IMR-90 (cell line): Measurements from ENCODE around the gene ANKRD40. TPM values are rescaled to one million over a fixed set of nuclear protein-coding genes. Genes with fewer than 3 reads are reported as not detected.

Experiments used
- ATAC-seq: fragments of 200-7000 bp; cut with Tn5 transposase; 2 replicates; pipeline ENCODE4 v1.9.1; 2020; ENCODE audit warnings: low read depth, mild to moderate bottlenecking, moderate library complexity
- BruUV-seq: library from RNA; stranded (reverse); fragments of 400-500 nt; replicated peaks from 2 replicates; lab custom pipeline; 2021; lab: Mats Ljungman, UMichigan
- CTCF ChIA-PET: fragments of 300-600 bp; formaldehyde crosslinking; extraction: SDS; loops from one replicate; lab custom pipeline; 2021; ENCODE audit warnings: antibody characterized with exemption; lab: Yijun Ruan, JAX
- POLR2A ChIA-PET: fragments of 300-600 bp; sonication (Branson Sonifier 250); formaldehyde crosslinking; loops from one replicate; lab custom pipeline; 2022; ENCODE audit warnings: antibody characterized with exemption; ENCODE audit not compliant: unreplicated experiment; lab: Charles Lee
- DNase-seq: peaks from one replicate; pipeline ENCODE4 v3.0.0; 2013
- H2AFZ ChIP-seq: replicated peaks from 2 replicates; pipeline ENCODE3; 2013; ENCODE audit warnings: low read length, mild to moderate bottlenecking; ENCODE audit not compliant: poor library complexity
- H2AK5ac ChIP-seq: 2 replicates; pipeline ENCODE4 v1.6.1; 2013; ENCODE audit warnings: low read depth, low read length, inconsistent platforms
- H2AK9ac ChIP-seq: replicated peaks from 2 replicates; pipeline ENCODE3; 2013; ENCODE audit warnings: mild to moderate bottlenecking, low read depth, low read length, moderate library complexity; ENCODE audit not compliant: poor library complexity
- H2BK120ac ChIP-seq: 2 replicates; pipeline ENCODE4 v1.6.1; 2013; ENCODE audit warnings: low read depth, low read length, inconsistent platforms
- H2BK15ac ChIP-seq: 3 replicates; pipeline ENCODE4 v1.6.1; 2013; ENCODE audit warnings: low read depth, low read length, inconsistent platforms
- H2BK20ac ChIP-seq: 2 replicates; pipeline ENCODE4 v1.6.1; 2013; ENCODE audit warnings: low read depth, mild to moderate bottlenecking, inconsistent platforms, low read length, moderate library complexity
- H2BK5ac ChIP-seq: 2 replicates; pipeline ENCODE4 v1.6.1; 2013; ENCODE audit warnings: mild to moderate bottlenecking, low read depth, low read length, inconsistent platforms; ENCODE audit not compliant: poor library complexity, severe bottlenecking
- H3K14ac ChIP-seq: replicated peaks from 2 replicates; pipeline ENCODE4 v1.6.1; 2013; ENCODE audit warnings: low read depth, low read length, inconsistent platforms
- H3K18ac ChIP-seq: 2 replicates; pipeline ENCODE4 v1.6.1; 2013; ENCODE audit warnings: low read depth, low read length, control low read depth
- H3K23ac ChIP-seq: 2 replicates; pipeline ENCODE4 v1.6.1; 2013; ENCODE audit warnings: low read depth, low read length, inconsistent platforms
- H3K27ac ChIP-seq: 2 replicates; pipeline ENCODE4 v1.5.1; 2013; ENCODE audit warnings: mild to moderate bottlenecking, control low read depth, low read length; ENCODE audit not compliant: insufficient read depth
- H3K27me3 ChIP-seq: 2 replicates; pipeline ENCODE4 v1.6.1; 2013; ENCODE audit warnings: low read length; ENCODE audit not compliant: control insufficient read depth, insufficient read depth
- H3K36me3 ChIP-seq: 2 replicates; pipeline ENCODE4 v1.6.1; 2013; ENCODE audit warnings: low read length, mixed read lengths; ENCODE audit not compliant: control insufficient read depth, insufficient read depth
- H3K4ac ChIP-seq: 2 replicates; pipeline ENCODE4 v1.6.1; 2013; ENCODE audit warnings: low read depth, low read length, inconsistent platforms
- H3K4me1 ChIP-seq: 2 replicates; pipeline ENCODE4 v1.6.1; 2013; ENCODE audit warnings: low read length, mixed read lengths; ENCODE audit not compliant: control insufficient read depth, insufficient read depth
- H3K4me2 ChIP-seq: 2 replicates; pipeline ENCODE4 v1.6.1; 2013; ENCODE audit warnings: low read depth, mild to moderate bottlenecking, control low read depth, low read length, moderate library complexity
- H3K4me3 ChIP-seq: 2 replicates; pipeline ENCODE4 v1.5.1; 2013; ENCODE audit warnings: low read depth, mild to moderate bottlenecking, control low read depth, low read length, moderate library complexity; ENCODE audit not compliant: insufficient read depth
- H3K56ac ChIP-seq: 2 replicates; pipeline ENCODE4 v1.6.1; 2013; ENCODE audit warnings: low read length, inconsistent platforms; ENCODE audit not compliant: insufficient read depth; ENCODE audit errors: extremely low read depth
- H3K79me1 ChIP-seq, 2 experiments: 2 replicates each; pipeline ENCODE4 v1.6.1; 2013; ENCODE audit warnings: low read length in 2 of 2, inconsistent platforms in 1 of 2, low read depth in 1 of 2
- H3K9ac ChIP-seq: 2 replicates; pipeline ENCODE4 v1.6.1; 2013; ENCODE audit warnings: low read depth, low read length, control low read depth
- H3K9me1 ChIP-seq: 2 replicates; pipeline ENCODE4 v1.6.1; 2013; ENCODE audit warnings: low read length, inconsistent platforms; ENCODE audit not compliant: insufficient read depth
- H3K9me3 ChIP-seq: 2 replicates; pipeline ENCODE4 v1.6.1; 2013; ENCODE audit warnings: low read length; ENCODE audit not compliant: control insufficient read depth, insufficient read depth
- H4K20me1 ChIP-seq: 2 replicates; pipeline ENCODE4 v1.6.1; 2013; ENCODE audit warnings: low read length, inconsistent platforms; ENCODE audit not compliant: insufficient read depth
- H4K5ac ChIP-seq: 2 replicates; pipeline ENCODE4 v1.6.1; 2013; ENCODE audit warnings: mild to moderate bottlenecking, low read depth, low read length, control low read depth
- H4K8ac ChIP-seq, 2 experiments: 2 replicates each; pipeline ENCODE4 v1.6.1; 2013; ENCODE audit warnings: low read depth in 2 of 2, low read length in 2 of 2, control low read depth in 1 of 2, inconsistent platforms in 1 of 2
- H4K91ac ChIP-seq: 2 replicates; pipeline ENCODE4 v1.6.1; 2013; ENCODE audit warnings: low read depth, low read length, inconsistent platforms; ENCODE audit not compliant: insufficient read depth
- BHLHE40 ChIP-seq: fragments of 150-350 bp; IDR thresholded peaks from 2 replicates; pipeline ENCODE4 v1.6.1; 2016; ENCODE audit warnings: mild to moderate bottlenecking, low read depth, low read length
- CEBPB ChIP-seq: IDR thresholded peaks from 2 replicates; pipeline ENCODE4 v1.6.1; 2012; ENCODE audit warnings: low read depth, low read length, improper control_type of control experiment
- MAFK ChIP-seq: IDR thresholded peaks from 2 replicates; pipeline ENCODE4 v1.6.1; 2012; ENCODE audit warnings: low read depth, low read length, improper control_type of control experiment
- NFE2L2 ChIP-seq: fragments of 150-350 bp; IDR thresholded peaks from 2 replicates; pipeline ENCODE4 v1.6.1; 2016; ENCODE audit warnings: low read depth, mild to moderate bottlenecking, low read length
- POLR2A ChIP-seq: IDR thresholded peaks from 2 replicates; pipeline ENCODE4 v1.6.1; 2012; ENCODE audit warnings: mild to moderate bottlenecking, low read depth, low read length
- RAD21 ChIP-seq: IDR thresholded peaks from 2 replicates; pipeline ENCODE4 v1.6.1; 2012; ENCODE audit warnings: low read length, improper control_type of control experiment
- SMC3 ChIP-seq: fragments of 150-350 bp; IDR thresholded peaks from 2 replicates; pipeline ENCODE4 v1.6.1; 2016; ENCODE audit warnings: low read depth, mild to moderate bottlenecking, antibody characterized with exemption, low read length, moderate library complexity
- WGBS, 2 experiments: methylation state at CpG; one replicate each; pipeline versions ENCODE4 v1.1.5 to v1.1.7; 2013; ENCODE audit warnings: missing lambda C conversion rate in 2 of 2; ENCODE audit not compliant: insufficient read length in 1 of 2; ENCODE audit errors: extremely low coverage in 2 of 2; 5-methylcytosine and 5-hydroxymethylcytosine counted together
- dilution Hi-C: fragments of 300-500 bp; cut with HindIII; formaldehyde crosslinking; loops from one replicate; pipeline ENCODE4 v1.14.3; 2018; ENCODE audit warnings: low sequenced_read_pairs; ENCODE audit not compliant: unreplicated experiment
- in situ Hi-C: fragments of 300-500 bp; cut with MboI; formaldehyde crosslinking; loops from 3 replicates; pipeline ENCODE4 v1.14.3; 2019; ENCODE audit warnings: low sequenced_read_pairs, inconsistent platforms, mixed read lengths
- intact Hi-C: fragments of 100-400 bp; cut with micrococcal nuclease; formaldehyde crosslinking; loops from 2 replicates; pipeline ENCODE4 v1.10.0; 2022
- polyA plus RNA-seq, 3 experiments: library from polyadenylated mRNA; depleted of rRNA; stranded (reverse); fragments of >200 nt; gene quantifications; 2 replicates each; pipeline ENCODE4 v1.2.3, GENCODE V29; 2012; ENCODE audit warnings: low replicate concordance in 1 of 3
- total RNA-seq: library from RNA; depleted of rRNA; stranded (reverse); fragments of >200 nt; gene quantifications from 2 replicates; pipeline ENCODE4 v1.2.3, GENCODE V29; 2012
- TF ChIP-seq, protein P1 (sequence below): fragments of 150-350 bp; IDR thresholded peaks from 2 replicates; pipeline ENCODE4 v1.6.1; 2016; ENCODE audit warnings: low read depth, mild to moderate bottlenecking, low read length, moderate library complexity, borderline replicate concordance

ANKRD40 gene
- total and polyA plus RNA-seq, 2 of the 4 experiments (the other 2 are of a cell fraction), result 23.4 to 35.8 TPM

DNA sequence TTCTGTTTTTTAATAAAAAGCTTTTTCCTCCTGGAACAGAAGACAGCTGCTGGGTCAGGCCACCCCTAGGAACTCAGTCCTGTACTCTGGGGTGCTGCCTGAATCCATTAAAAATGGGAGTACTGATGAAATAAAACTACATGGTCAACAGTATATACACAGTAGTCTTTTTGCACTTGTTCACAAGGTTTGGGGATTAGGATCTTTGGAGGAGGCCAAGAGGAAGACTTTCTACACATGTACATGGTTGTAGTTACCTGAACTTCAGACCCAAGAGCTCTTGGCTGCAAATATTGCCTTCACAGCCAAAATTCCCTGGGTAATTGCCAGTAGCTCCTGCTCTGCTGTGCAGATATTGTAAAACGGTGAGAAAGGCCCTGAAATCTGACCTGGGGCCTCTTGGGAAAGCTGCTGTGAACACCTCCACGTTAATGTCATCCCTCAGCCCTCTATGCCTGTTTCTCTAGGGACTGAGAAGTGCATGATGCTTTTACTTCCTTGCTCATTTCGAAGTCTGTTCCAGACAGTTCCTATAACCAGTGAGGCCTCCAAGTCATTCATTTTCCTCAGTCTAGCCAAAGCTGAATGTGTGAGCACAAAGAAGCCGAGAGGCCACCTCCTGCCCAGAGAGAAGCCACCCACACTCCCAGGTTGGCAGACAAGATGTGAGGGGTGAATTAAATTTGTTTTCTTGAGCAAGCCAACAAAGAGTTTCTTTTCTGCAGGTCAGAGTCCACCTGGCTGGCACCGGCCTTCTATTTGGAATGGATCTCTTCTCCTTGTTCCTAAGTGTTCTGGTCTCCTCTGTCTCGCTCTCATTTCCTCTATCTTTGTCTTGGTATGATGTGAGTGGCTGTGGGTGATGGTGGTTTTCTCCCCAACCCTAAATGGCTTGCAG, 15.9 kb downstream of the ANKRD40 start:
- H3K4ac ChIP-seq, result no peak overlapping the region
- dilution Hi-C loops (no loop called here), in situ Hi-C loops (loop anchor here (5.0 to 10.0 kb wide), 2 partner anchors 144 to 207 kb away; partner anchors contain the start of gene SPATA20), intact Hi-C loops (no loop called here)
- peak overlapping the region; percentile 75 for H3K14ac ChIP-seq
- no peak overlapping the region for H2AK5ac ChIP-seq
- no peak overlapping the region for H2AK9ac ChIP-seq
- BruUV-seq, result no TSS peak
- peaks cover 28% of the 10 kb centered on the region for H3K9me1 ChIP-seq
- no peak overlapping the region for H2BK5ac ChIP-seq
- H4K5ac ChIP-seq, result no peak overlapping the region
- 58% methylated on average over 2 of the region's 6 CpGs; no CpG with 5 or more reads in 1 of the 2 experiments for WGBS, 2 experiments
- H2AFZ ChIP-seq, result no peak overlapping the region
- H3K79me1 ChIP-seq, result peaks cover 0 to 26% of the 10 kb centered on the region in 2 experiments; a peak in 2 of 4 replicates
- no peak overlapping the region for H3K56ac ChIP-seq
- peaks cover 4% of the 10 kb centered on the region; the same call in 1 of the 2 replicates for H4K20me1 ChIP-seq
- CTCF ChIA-PET, result interaction anchor here (0.6 to 2.4 kb wide), 2 partner anchors 141 to 209 kb away, joined by 4 to 9 read pairs; no protein-coding TSS in a partner anchor
- peaks cover 14% of the 10 kb centered on the region for H3K36me3 ChIP-seq
- ATAC-seq, result no peak
- H3K4me1 ChIP-seq, result peaks cover 51% of the 10 kb centered on the region
- H3K9ac ChIP-seq, result no peak overlapping the region
- H2BK120ac ChIP-seq, result peak overlapping the region; percentile 76
- no peak overlapping the region for H4K8ac ChIP-seq
- H3K23ac ChIP-seq, result no peak overlapping the region
- H3K9me3 ChIP-seq, result no peaks in the 10 kb centered on the region
- H4K91ac ChIP-seq, result peak overlapping the region; percentile 33; the same call in 1 of the 2 replicates
- no peaks in the 10 kb centered on the region for H3K27me3 ChIP-seq
- no peak for DNase-seq
- TF ChIP-seq MAFK (no peak), POLR2A (no peak), RAD21 (no peak), CEBPB (no peak), SMC3 (no peak), BHLHE40 (no peak), NFE2L2 (no peak)
- TF ChIP-seq, protein P1, sequence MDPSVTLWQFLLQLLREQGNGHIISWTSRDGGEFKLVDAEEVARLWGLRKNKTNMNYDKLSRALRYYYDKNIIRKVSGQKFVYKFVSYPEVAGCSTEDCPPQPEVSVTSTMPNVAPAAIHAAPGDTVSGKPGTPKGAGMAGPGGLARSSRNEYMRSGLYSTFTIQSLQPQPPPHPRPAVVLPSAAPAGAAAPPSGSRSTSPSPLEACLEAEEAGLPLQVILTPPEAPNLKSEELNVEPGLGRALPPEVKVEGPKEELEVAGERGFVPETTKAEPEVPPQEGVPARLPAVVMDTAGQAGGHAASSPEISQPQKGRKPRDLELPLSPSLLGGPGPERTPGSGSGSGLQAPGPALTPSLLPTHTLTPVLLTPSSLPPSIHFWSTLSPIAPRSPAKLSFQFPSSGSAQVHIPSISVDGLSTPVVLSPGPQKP, result no peak
- H3K27ac ChIP-seq, result no peak overlapping the region
- H2BK15ac ChIP-seq, result no peak overlapping the region
- H3K4me3 ChIP-seq, result no peak overlapping the region
- POLR2A ChIA-PET, result interaction anchor here (0.6 kb wide), 1 partner anchor 46 kb away, joined by 13 read pairs; no protein-coding TSS in a partner anchor
- no peak overlapping the region for H3K18ac ChIP-seq
- H3K4me2 ChIP-seq, result no peak overlapping the region
- H2BK20ac ChIP-seq, result no peak overlapping the region
